ENCODE results near the gene MAPKBP1. TPM values are rescaled to one million over a fixed set of nuclear protein-coding genes. Genes with fewer than 3 reads are reported as not detected.
"Not testable (repeated sequence)": the region's sequence is repeated elsewhere in the genome, so short reads cannot be mapped to it uniquely, and the experiment has no call there.

The MAPKBP1 gene
- 10 to 100 TPM; 11.5 to 29.3 (median 24.3) TPM for total RNA-seq

GRCh38 chr15:41774062-41774881 is at the start of gene MAPKBP1:
Gene MAPKBP1 (plus strand): TSS chr15:41774484. CDS start chr15:41775276, 792 bp downstream.
- no peaks in the 10 kb centered on the region for H3K27me3 ChIP-seq
- intact Hi-C loops (cut with DNase I; ENCODE audit: low total_unique reads): loop anchor here (5.0 kb wide), 2 partner anchors 43 to 128 kb away; no protein-coding TSS in a partner anchor

GRCh38 chr15:41727143-41727542 is 47.1 kb upstream of the MAPKBP1 start:
- intact Hi-C loops (cut with DNase I; ENCODE audit: low total_unique reads): no loop called here
- Histone ChIP-seq H3K4me3 (no peak overlapping the region), H3K9me3 (no peaks in the 10 kb centered on the region), H3K27ac (no peak overlapping the region), H3K36me3 (no peaks in the 10 kb centered on the region), H3K27me3 (no peaks in the 10 kb centered on the region), H3K4me1 (no peaks in the 10 kb centered on the region)
- TF ChIP-seq POLR2AphosphoS5 (IDR thresholded peaks at IDR 0.05): no peak
- TF ChIP-seq CTCF (IDR thresholded peaks at IDR 0.05): no peak
- TF ChIP-seq POLR2A (IDR thresholded peaks at IDR 0.05): no peak
- DNase-seq (ENCODE audit: low spot score in 2 of 2): no peak

More at GRCh38 chr15:41774062-41774881, at the start of gene MAPKBP1:
- peak within 1 kb of the TSS; percentile 74 to 93 (median 88) for H3K4me3 ChIP-seq
- peak within 1 kb of the TSS; percentile 89 to 93 for H3K27ac ChIP-seq
- DNase-seq (ENCODE audit: low spot score in 2 of 2): peak; percentile 96
- no peaks in the 10 kb centered on the region for H3K36me3 ChIP-seq
- H3K9me3 ChIP-seq: no peaks in the 10 kb centered on the region
- H3K4me1 ChIP-seq: peaks cover 5 to 11% of the 10 kb centered on the region in 2 donors
- no peak for TF ChIP-seq POLR2A (IDR thresholded peaks at IDR 0.05)
- TF ChIP-seq POLR2AphosphoS5 (IDR thresholded peaks at IDR 0.05): peak; percentile 83 to 90 (median 88)
- TF ChIP-seq CTCF (IDR thresholded peaks at IDR 0.05): peak; percentile 20 to 44 (median 40)

GRCh38 chr15:41728061-41728460 is 46.2 kb upstream of the MAPKBP1 start:
- H3K9me3 ChIP-seq; H3K4me3 ChIP-seq; H3K36me3 ChIP-seq; H3K27ac ChIP-seq; H3K27me3 ChIP-seq; DNase-seq (ENCODE audit: low spot score in 2 of 2); H3K4me1 ChIP-seq; intact Hi-C loops (cut with DNase I; ENCODE audit: low total_unique reads): not testable (repeated sequence)

- H3K4me3 ChIP-seq: no peak overlapping the region
- no peaks in the 10 kb centered on the region for H3K4me1 ChIP-seq
- H3K27me3 ChIP-seq: no peaks in the 10 kb centered on the region
- H3K9me3 ChIP-seq: no peaks in the 10 kb centered on the region
- DNase-seq (ENCODE audit: low spot score in 2 of 2): no peak
- no peak for TF ChIP-seq CTCF (IDR thresholded peaks at IDR 0.05)
- TF ChIP-seq POLR2AphosphoS5 (IDR thresholded peaks at IDR 0.05): no peak
- no peak for TF ChIP-seq POLR2A (IDR thresholded peaks at IDR 0.05)
- intact Hi-C loops (cut with DNase I; ENCODE audit: low total_unique reads): no loop called here
- H3K36me3 ChIP-seq: no peaks in the 10 kb centered on the region
- no peak overlapping the region for H3K27ac ChIP-seq
Measured at GRCh38 chr15:41730543-41730942, 43.7 kb upstream of the MAPKBP1 start.

GRCh38 chr15:41732483-41732882 is 41.8 kb upstream of the MAPKBP1 start:
- Histone ChIP-seq H3K4me3 (no peak overlapping the region), H3K27ac (no peak overlapping the region), H3K9me3 (no peaks in the 10 kb centered on the region), H3K36me3 (peaks cover 7% of the 10 kb centered on the region), H3K4me1 (no peaks in the 10 kb centered on the region), H3K27me3 (no peaks in the 10 kb centered on the region)
- DNase-seq (ENCODE audit: low spot score in 2 of 2): no peak
- intact Hi-C loops (cut with DNase I; ENCODE audit: low total_unique reads): no loop called here
- TF ChIP-seq CTCF (IDR thresholded peaks at IDR 0.05): no peak
- TF ChIP-seq POLR2A (IDR thresholded peaks at IDR 0.05): no peak
- TF ChIP-seq POLR2AphosphoS5 (IDR thresholded peaks at IDR 0.05): no peak
